IMR-90 (cell line): ENCODE data around the gene ADORA2A. TPM values are rescaled to one million over a fixed set of nuclear protein-coding genes. Genes with fewer than 3 reads are reported as not detected.

Source experiments
- ATAC-seq: fragments of 200-7000 bp; cut with Tn5 transposase; 2 replicates; pipeline ENCODE4 v1.9.1; 2020; ENCODE audit warnings: low read depth, mild to moderate bottlenecking, moderate library complexity
- BruUV-seq: library from RNA; stranded (reverse); fragments of 400-500 nt; replicated peaks from 2 replicates; lab custom pipeline; 2021; lab: Mats Ljungman, UMichigan
- CTCF ChIA-PET: fragments of 300-600 bp; formaldehyde crosslinking; extraction: SDS; loops from one replicate; lab custom pipeline; 2021; ENCODE audit warnings: antibody characterized with exemption; lab: Yijun Ruan, JAX
- POLR2A ChIA-PET: fragments of 300-600 bp; sonication (Branson Sonifier 250); formaldehyde crosslinking; loops from one replicate; lab custom pipeline; 2022; ENCODE audit warnings: antibody characterized with exemption; ENCODE audit not compliant: unreplicated experiment; lab: Charles Lee
- DNase-seq: peaks from one replicate; pipeline ENCODE4 v3.0.0; 2013
- H2AFZ ChIP-seq: replicated peaks from 2 replicates; pipeline ENCODE3; 2013; ENCODE audit warnings: low read length, mild to moderate bottlenecking; ENCODE audit not compliant: poor library complexity
- H2AK5ac ChIP-seq: 2 replicates; pipeline ENCODE4 v1.6.1; 2013; ENCODE audit warnings: low read depth, low read length, inconsistent platforms
- H2AK9ac ChIP-seq: replicated peaks from 2 replicates; pipeline ENCODE3; 2013; ENCODE audit warnings: mild to moderate bottlenecking, low read depth, low read length, moderate library complexity; ENCODE audit not compliant: poor library complexity
- H2BK120ac ChIP-seq: 2 replicates; pipeline ENCODE4 v1.6.1; 2013; ENCODE audit warnings: low read depth, low read length, inconsistent platforms
- H2BK15ac ChIP-seq: 3 replicates; pipeline ENCODE4 v1.6.1; 2013; ENCODE audit warnings: low read depth, low read length, inconsistent platforms
- H2BK20ac ChIP-seq: 2 replicates; pipeline ENCODE4 v1.6.1; 2013; ENCODE audit warnings: low read depth, mild to moderate bottlenecking, inconsistent platforms, low read length, moderate library complexity
- H2BK5ac ChIP-seq: 2 replicates; pipeline ENCODE4 v1.6.1; 2013; ENCODE audit warnings: mild to moderate bottlenecking, low read depth, low read length, inconsistent platforms; ENCODE audit not compliant: poor library complexity, severe bottlenecking
- H3K14ac ChIP-seq: replicated peaks from 2 replicates; pipeline ENCODE4 v1.6.1; 2013; ENCODE audit warnings: low read depth, low read length, inconsistent platforms
- H3K18ac ChIP-seq: 2 replicates; pipeline ENCODE4 v1.6.1; 2013; ENCODE audit warnings: low read depth, low read length, control low read depth
- H3K23ac ChIP-seq: 2 replicates; pipeline ENCODE4 v1.6.1; 2013; ENCODE audit warnings: low read depth, low read length, inconsistent platforms
- H3K27ac ChIP-seq: 2 replicates; pipeline ENCODE4 v1.5.1; 2013; ENCODE audit warnings: mild to moderate bottlenecking, control low read depth, low read length; ENCODE audit not compliant: insufficient read depth
- H3K27me3 ChIP-seq: 2 replicates; pipeline ENCODE4 v1.6.1; 2013; ENCODE audit warnings: low read length; ENCODE audit not compliant: control insufficient read depth, insufficient read depth
- H3K36me3 ChIP-seq: 2 replicates; pipeline ENCODE4 v1.6.1; 2013; ENCODE audit warnings: low read length, mixed read lengths; ENCODE audit not compliant: control insufficient read depth, insufficient read depth
- H3K4ac ChIP-seq: 2 replicates; pipeline ENCODE4 v1.6.1; 2013; ENCODE audit warnings: low read depth, low read length, inconsistent platforms
- H3K4me1 ChIP-seq: 2 replicates; pipeline ENCODE4 v1.6.1; 2013; ENCODE audit warnings: low read length, mixed read lengths; ENCODE audit not compliant: control insufficient read depth, insufficient read depth
- H3K4me2 ChIP-seq: 2 replicates; pipeline ENCODE4 v1.6.1; 2013; ENCODE audit warnings: low read depth, mild to moderate bottlenecking, control low read depth, low read length, moderate library complexity
- H3K4me3 ChIP-seq: 2 replicates; pipeline ENCODE4 v1.5.1; 2013; ENCODE audit warnings: low read depth, mild to moderate bottlenecking, control low read depth, low read length, moderate library complexity; ENCODE audit not compliant: insufficient read depth
- H3K56ac ChIP-seq: 2 replicates; pipeline ENCODE4 v1.6.1; 2013; ENCODE audit warnings: low read length, inconsistent platforms; ENCODE audit not compliant: insufficient read depth; ENCODE audit errors: extremely low read depth
- H3K79me1 ChIP-seq, 2 experiments: 2 replicates each; pipeline ENCODE4 v1.6.1; 2013; ENCODE audit warnings: low read length in 2 of 2, inconsistent platforms in 1 of 2, low read depth in 1 of 2
- H3K9ac ChIP-seq: 2 replicates; pipeline ENCODE4 v1.6.1; 2013; ENCODE audit warnings: low read depth, low read length, control low read depth
- H3K9me1 ChIP-seq: 2 replicates; pipeline ENCODE4 v1.6.1; 2013; ENCODE audit warnings: low read length, inconsistent platforms; ENCODE audit not compliant: insufficient read depth
- H3K9me3 ChIP-seq: 2 replicates; pipeline ENCODE4 v1.6.1; 2013; ENCODE audit warnings: low read length; ENCODE audit not compliant: control insufficient read depth, insufficient read depth
- H4K20me1 ChIP-seq: 2 replicates; pipeline ENCODE4 v1.6.1; 2013; ENCODE audit warnings: low read length, inconsistent platforms; ENCODE audit not compliant: insufficient read depth
- H4K5ac ChIP-seq: 2 replicates; pipeline ENCODE4 v1.6.1; 2013; ENCODE audit warnings: mild to moderate bottlenecking, low read depth, low read length, control low read depth
- H4K8ac ChIP-seq, 2 experiments: 2 replicates each; pipeline ENCODE4 v1.6.1; 2013; ENCODE audit warnings: low read depth in 2 of 2, low read length in 2 of 2, control low read depth in 1 of 2, inconsistent platforms in 1 of 2
- H4K91ac ChIP-seq: 2 replicates; pipeline ENCODE4 v1.6.1; 2013; ENCODE audit warnings: low read depth, low read length, inconsistent platforms; ENCODE audit not compliant: insufficient read depth
- BHLHE40 ChIP-seq: fragments of 150-350 bp; IDR thresholded peaks from 2 replicates; pipeline ENCODE4 v1.6.1; 2016; ENCODE audit warnings: mild to moderate bottlenecking, low read depth, low read length
- FOS ChIP-seq: fragments of 150-350 bp; IDR thresholded peaks from 2 replicates; pipeline ENCODE4 v1.6.1; 2016; ENCODE audit warnings: low read depth, low read length
- NFE2L2 ChIP-seq: fragments of 150-350 bp; IDR thresholded peaks from 2 replicates; pipeline ENCODE4 v1.6.1; 2016; ENCODE audit warnings: low read depth, mild to moderate bottlenecking, low read length
- RAD21 ChIP-seq: IDR thresholded peaks from 2 replicates; pipeline ENCODE4 v1.6.1; 2012; ENCODE audit warnings: low read length, improper control_type of control experiment
- RFX5 ChIP-seq: IDR thresholded peaks from 2 replicates; pipeline ENCODE4 v1.8.0; 2012; ENCODE audit warnings: low read depth, mild to moderate bottlenecking, low read length, moderate library complexity
- WGBS, 2 experiments: methylation state at CpG; one replicate each; pipeline versions ENCODE4 v1.1.5 to v1.1.7; 2013; ENCODE audit warnings: missing lambda C conversion rate in 2 of 2; ENCODE audit not compliant: insufficient read length in 1 of 2; ENCODE audit errors: extremely low coverage in 2 of 2; 5-methylcytosine and 5-hydroxymethylcytosine counted together
- dilution Hi-C: fragments of 300-500 bp; cut with HindIII; formaldehyde crosslinking; loops from one replicate; pipeline ENCODE4 v1.14.3; 2018; ENCODE audit warnings: low sequenced_read_pairs; ENCODE audit not compliant: unreplicated experiment
- in situ Hi-C: fragments of 300-500 bp; cut with MboI; formaldehyde crosslinking; loops from 3 replicates; pipeline ENCODE4 v1.14.3; 2019; ENCODE audit warnings: low sequenced_read_pairs, inconsistent platforms, mixed read lengths
- intact Hi-C: fragments of 100-400 bp; cut with micrococcal nuclease; formaldehyde crosslinking; loops from 2 replicates; pipeline ENCODE4 v1.10.0; 2022
- polyA plus RNA-seq, 3 experiments: library from polyadenylated mRNA; depleted of rRNA; stranded (reverse); fragments of >200 nt; gene quantifications; 2 replicates each; pipeline ENCODE4 v1.2.3, GENCODE V29; 2012; ENCODE audit warnings: low replicate concordance in 1 of 3
- total RNA-seq: library from RNA; depleted of rRNA; stranded (reverse); fragments of >200 nt; gene quantifications from 2 replicates; pipeline ENCODE4 v1.2.3, GENCODE V29; 2012

Gene ADORA2A
- total and polyA plus RNA-seq, 2 of the 4 experiments (the other 2 are of a cell fraction): 0.36 to 1.1 TPM

- H2AFZ ChIP-seq: no peak overlapping the region
- H3K9me1 ChIP-seq: 0 out of 2 replicates have a peak, but pooled peaks cover 3% of the 10 kb centered on the region
- H2BK120ac ChIP-seq: no peak overlapping the region
- CTCF ChIA-PET: interaction anchor here (1.2 kb wide), 1 partner anchor 10 kb away, joined by 3 read pairs; no protein-coding TSS in a partner anchor
- H3K36me3 ChIP-seq: no peaks in the 10 kb centered on the region
- H3K4me1 ChIP-seq: peaks cover 4% of the 10 kb centered on the region
- peaks cover 5% of the 10 kb centered on the region for H3K9me3 ChIP-seq
- ATAC-seq (no peak), DNase-seq (no peak)
- H2BK15ac ChIP-seq: no peak overlapping the region
- H3K4ac ChIP-seq: no peak overlapping the region
- H3K79me1 ChIP-seq: no peaks in the 10 kb centered on the region
- no peak overlapping the region for H3K9ac ChIP-seq
- no peak overlapping the region for H3K14ac ChIP-seq
- H2AK5ac ChIP-seq: no peak overlapping the region
- H2BK20ac ChIP-seq: no peak overlapping the region
- no peaks in the 10 kb centered on the region for H4K20me1 ChIP-seq
- in situ Hi-C loops (no loop called here), intact Hi-C loops (no loop called here), dilution Hi-C loops (no loop called here)
- H4K8ac ChIP-seq: no peak overlapping the region
- H4K5ac ChIP-seq: no peak overlapping the region
- no peak overlapping the region for H2AK9ac ChIP-seq
- no TSS peak for BruUV-seq
- H3K23ac ChIP-seq: no peak overlapping the region
- H4K91ac ChIP-seq: no peak overlapping the region
- H3K18ac ChIP-seq: no peak overlapping the region
- no peak overlapping the region for H3K4me3 ChIP-seq
- H3K4me2 ChIP-seq: no peak overlapping the region
- H3K27ac ChIP-seq: no peak overlapping the region
- no CpG with 5 or more reads among the region's 9 CpGs for WGBS, 2 experiments
- H3K56ac ChIP-seq: no peak overlapping the region
- no peak overlapping the region for H2BK5ac ChIP-seq
- H3K27me3 ChIP-seq: peaks cover 4% of the 10 kb centered on the region; the same call in 1 of the 2 replicates
- TF ChIP-seq RFX5 (no peak), NFE2L2 (no peak), FOS (no peak), RAD21 (no peak), BHLHE40 (no peak)
- POLR2A ChIA-PET: no interaction called here
These were observed 28.5 kb downstream of the ADORA2A start for GRCh38 chr22:24455751-24456426.
